SU-DHL-6 (cell line): ENCODE data around the gene SEPTIN6.
"Not testable (repeated sequence)": the region's sequence is repeated elsewhere in the genome, so short reads cannot be mapped to it uniquely, and the experiment has no call there.

Experiments used
- CTCF ChIP-seq: fragments of 200-600 bp; sonication (generic); IDR thresholded peaks from one replicate; pipeline ENCODE4 v1.5.1; 2017; ENCODE audit warnings: antibody characterized with exemption, mild to moderate bottlenecking, low read length, moderate library complexity; ENCODE audit not compliant: insufficient read depth, poor library complexity, severe bottlenecking
- EZH2phosphoT487 ChIP-seq: fragments of 200-600 bp; sonication (generic), shearing (Covaris generic); conservative IDR thresholded peaks from 2 replicates; pipeline ENCODE4 v1.6.1; 2018; ENCODE audit warnings: mild to moderate bottlenecking, antibody characterized with exemption, low read length, moderate library complexity, mixed read lengths

GRCh38 chrX:119684312-119684711, 8.7 kb downstream of the SEPTIN6 start:
- not testable (repeated sequence) for TF ChIP-seq CTCF, EZH2phosphoT487
